GM18507 (cell line): ENCODE results near the gene TMEM86A.

Experiments
- DNase-seq: peaks from one replicate; pipeline ENCODE4 v3.0.0; 2011; ENCODE audit warnings: low read depth; ENCODE audit not compliant: insufficient read length; ENCODE audit errors: extremely low spot score
- FAIRE-seq: peaks from 2 replicates; lab custom pipeline; 2011; peaks lifted over from hg19 to GRCh38; lab: Jason Lieb, UNC

TMEM86A gene

GRCh38 chr11:18699269-18699596 lies 654 bp downstream of the TMEM86A start:
- no peak for DNase-seq
- no peak for FAIRE-seq

GRCh38 chr11:18699848-18700261 lies 1.3 kb downstream of the TMEM86A start:
- FAIRE-seq (no peak), DNase-seq (no peak)

GRCh38 chr11:18700375-18700774 lies 1.8 kb downstream of the TMEM86A start:
- no peak for DNase-seq
- FAIRE-seq = no peak

- FAIRE-seq = no peak
Measured at GRCh38 chr11:18700872-18701271, 2.3 kb downstream of the TMEM86A start.

GRCh38 chr11:18701614-18702216 lies 3.1 kb downstream of the TMEM86A start:
- no peak for DNase-seq
- no peak for FAIRE-seq

More at GRCh38 chr11:18700872-18701271, 2.3 kb downstream of the TMEM86A start:
- DNase-seq = no peak

- DNase-seq (no peak), FAIRE-seq (no peak)
Measured at GRCh38 chr11:18703001-18703763, 4.6 kb downstream of the TMEM86A start.

GRCh38 chr11:18704045-18704645 lies 5.6 kb downstream of the TMEM86A start:
- DNase-seq (no peak), FAIRE-seq (no peak)

GRCh38 chr11:18704698-18705097 lies 6.1 kb downstream of the TMEM86A start:
- FAIRE-seq = no peak
- DNase-seq = no peak

- FAIRE-seq (no peak), DNase-seq (no peak)
Measured at GRCh38 chr11:18705651-18706281, 7.2 kb downstream of the TMEM86A start.

- DNase-seq = no peak
- FAIRE-seq = no peak
Measured at GRCh38 chr11:18706330-18707243, 8.0 kb downstream of the TMEM86A start.

- DNase-seq = no peak
- no peak for FAIRE-seq
Measured at GRCh38 chr11:18707811-18708340, 9.3 kb downstream of the TMEM86A start.

GRCh38 chr11:18709414-18709813 lies 10.8 kb downstream of the TMEM86A start:
- DNase-seq (no peak), FAIRE-seq (no peak)

- no peak for DNase-seq
Measured at GRCh38 chr11:18710545-18710944, 12.0 kb downstream of the TMEM86A start.

GRCh38 chr11:18713646-18714442 lies 15.3 kb downstream of the TMEM86A start:
- no peak for FAIRE-seq
- DNase-seq = no peak

More at GRCh38 chr11:18710545-18710944, 12.0 kb downstream of the TMEM86A start:
- FAIRE-seq = no peak

- DNase-seq (no peak), FAIRE-seq (no peak)
Measured at GRCh38 chr11:18714443-18714780, 15.8 kb downstream of the TMEM86A start.

GRCh38 chr11:18715476-18715875 lies 16.9 kb downstream of the TMEM86A start:
- FAIRE-seq = no peak
- DNase-seq = no peak

- FAIRE-seq (no peak), DNase-seq (no peak)
Measured at GRCh38 chr11:18720091-18720807, 21.7 kb downstream of the TMEM86A start.
